H9 (cell line): Measurements from ENCODE around the gene KIF26B. TPM values are rescaled to one million over a fixed set of nuclear protein-coding genes. Genes with fewer than 3 reads are reported as not detected.

Source experiments
- DNase-seq: peaks from one replicate; pipeline ENCODE4 v3.0.0-alpha.2; 2017
- H2AFZ ChIP-seq: one replicate; pipeline ENCODE4 v1.6.1; 2013; ENCODE audit warnings: mild to moderate bottlenecking, low read length, control low read depth, moderate library complexity
- H2AK5ac ChIP-seq: 2 replicates; pipeline ENCODE4 v1.6.1; 2013; ENCODE audit warnings: low read length, control low read depth, mixed read lengths; ENCODE audit not compliant: insufficient read length
- H2BK120ac ChIP-seq: one replicate; pipeline ENCODE4 v1.6.1; 2013; ENCODE audit warnings: low read depth, mild to moderate bottlenecking, low read length, control low read depth, inconsistent platforms; ENCODE audit not compliant: poor library complexity, severe bottlenecking
- H2BK12ac ChIP-seq: 2 replicates; pipeline ENCODE4 v1.6.1; 2013; ENCODE audit warnings: low read length, control low read depth, mixed read lengths, low read depth; ENCODE audit not compliant: insufficient read length
- H2BK15ac ChIP-seq: 2 replicates; pipeline ENCODE4 v1.6.1; 2013; ENCODE audit warnings: low read depth, low read length, control low read depth
- H2BK20ac ChIP-seq: one replicate; pipeline ENCODE4 v1.6.1; 2013; ENCODE audit warnings: low read depth, mild to moderate bottlenecking, low read length, control low read depth, inconsistent platforms; ENCODE audit not compliant: poor library complexity, severe bottlenecking
- H2BK5ac ChIP-seq: 2 replicates; pipeline ENCODE4 v1.6.1; 2013; ENCODE audit warnings: low read length, control low read depth, mixed read lengths; ENCODE audit not compliant: insufficient read length
- H3K14ac ChIP-seq: 2 replicates; pipeline ENCODE4 v1.6.1; 2013; ENCODE audit warnings: low read length, control low read depth; ENCODE audit not compliant: insufficient read depth
- H3K18ac ChIP-seq: 2 replicates; pipeline ENCODE4 v1.6.1; 2013; ENCODE audit warnings: low read depth, mild to moderate bottlenecking, mixed read lengths, low read length, control low read depth; ENCODE audit not compliant: insufficient read length
- H3K23ac ChIP-seq: 2 replicates; pipeline ENCODE4 v1.6.1; 2013; ENCODE audit warnings: low read length, control low read depth, mixed read lengths, low read depth; ENCODE audit not compliant: insufficient read length
- H3K23me2 ChIP-seq: 2 replicates; pipeline ENCODE4 v1.6.1; 2013; ENCODE audit warnings: low read depth, mild to moderate bottlenecking, mixed read lengths, low read length, control low read depth; ENCODE audit not compliant: insufficient read length, poor library complexity, severe bottlenecking
- H3K27ac ChIP-seq: 2 replicates; pipeline ENCODE4 v1.5.1; 2013; ENCODE audit warnings: low read length, control low read depth, mixed read lengths, low read depth; ENCODE audit not compliant: insufficient read length
- H3K27me3 ChIP-seq: 2 replicates; pipeline ENCODE4 v1.6.1; 2013; ENCODE audit warnings: low read length, control low read depth, inconsistent platforms; ENCODE audit not compliant: insufficient read depth
- H3K4ac ChIP-seq: 2 replicates; pipeline ENCODE4 v1.6.1; 2013; ENCODE audit warnings: low read depth, mild to moderate bottlenecking, control low read depth, inconsistent platforms, low read length, moderate library complexity
- H3K4me1 ChIP-seq: 2 replicates; pipeline ENCODE4 v1.6.1; 2013; ENCODE audit warnings: low read length, control low read depth, inconsistent platforms; ENCODE audit not compliant: insufficient read depth
- H3K4me2 ChIP-seq: 2 replicates; pipeline ENCODE4 v1.6.1; 2013; ENCODE audit warnings: low read length, control low read depth, mixed read lengths; ENCODE audit not compliant: insufficient read length, insufficient read depth
- H3K56ac ChIP-seq: 2 replicates; pipeline ENCODE4 v1.6.1; 2013; ENCODE audit warnings: low read depth, mild to moderate bottlenecking, mixed read lengths, low read length, control low read depth; ENCODE audit not compliant: insufficient read length
- H3K79me1 ChIP-seq: 2 replicates; pipeline ENCODE4 v1.6.1; 2013; ENCODE audit warnings: low read depth, mild to moderate bottlenecking, moderate library complexity, low read length, control low read depth, inconsistent platforms; ENCODE audit not compliant: insufficient read depth, poor library complexity, severe bottlenecking
- H3K79me2 ChIP-seq: 2 replicates; pipeline ENCODE4 v1.6.1; 2013; ENCODE audit warnings: low read length, control low read depth, inconsistent platforms; ENCODE audit not compliant: insufficient read depth
- H3K9ac ChIP-seq: 2 replicates; pipeline ENCODE4 v1.6.1; 2013; ENCODE audit warnings: low read length, control low read depth, mixed read lengths; ENCODE audit not compliant: insufficient read length; ENCODE audit errors: extremely low read depth
- H3K9me3 ChIP-seq: one replicate; pipeline ENCODE4 v1.6.1; 2013; ENCODE audit warnings: low read depth, low read length, inconsistent platforms; ENCODE audit not compliant: control insufficient read depth
- H3T11ph ChIP-seq: one replicate; pipeline ENCODE4 v1.6.1; 2013; ENCODE audit warnings: mild to moderate bottlenecking, low read length, control low read depth, inconsistent platforms
- H4K20me1 ChIP-seq: one replicate; pipeline ENCODE4 v1.6.1; 2013; ENCODE audit not compliant: control insufficient read depth, insufficient read length, insufficient read depth
- H4K5ac ChIP-seq: 2 replicates; pipeline ENCODE4 v1.6.1; 2013; ENCODE audit warnings: low read depth, mild to moderate bottlenecking, mixed read lengths, low read length, control low read depth; ENCODE audit not compliant: insufficient read length
- H4K8ac ChIP-seq: replicated peaks from 2 replicates; pipeline ENCODE4 v1.6.1; 2013; ENCODE audit warnings: low read length, control low read depth, mixed read lengths, low read depth; ENCODE audit not compliant: insufficient read length
- H4K91ac ChIP-seq: 2 replicates; pipeline ENCODE4 v1.6.1; 2013; ENCODE audit warnings: low read depth, mild to moderate bottlenecking, moderate library complexity, mixed read lengths, low read length, control low read depth; ENCODE audit not compliant: insufficient read length
- H3K27ac Mint-ChIP-seq, 3 experiments: 2 replicates in 2 of 3; 3 replicates in 1 of 3; pipeline ENCODE4 v1.8.0; 2020 to 2021; ENCODE audit warnings: mixed read lengths in 3 of 3, mild to moderate bottlenecking in 1 of 3, moderate library complexity in 1 of 3
- H3K27me3 Mint-ChIP-seq: 2 replicates; pipeline ENCODE4 v1.8.0; 2021; ENCODE audit warnings: low read depth, mild to moderate bottlenecking, moderate library complexity, mixed read lengths
- H3K36me3 Mint-ChIP-seq, 3 experiments: 2 replicates in 2 of 3; 3 replicates in 1 of 3; pipeline ENCODE4 v1.8.0; 2020 to 2021; ENCODE audit warnings: low read depth in 3 of 3, mixed read lengths in 3 of 3; ENCODE audit not compliant: insufficient read depth in 1 of 3
- H3K4me1 Mint-ChIP-seq, 2 experiments: 2 replicates each; pipeline ENCODE4 v1.8.0; 2020; ENCODE audit warnings: mixed read lengths in 2 of 2
- H3K4me3 Mint-ChIP-seq, 2 experiments: 2 replicates in 1 of 2; 3 replicates in 1 of 2; pipeline ENCODE4 v1.8.0; 2020 to 2021; ENCODE audit warnings: mild to moderate bottlenecking in 2 of 2, mixed read lengths in 2 of 2, moderate library complexity in 1 of 2
- H3K9me3 Mint-ChIP-seq, 2 experiments: 2 replicates in 1 of 2; 3 replicates in 1 of 2; pipeline ENCODE4 v1.8.0; 2020; ENCODE audit warnings: mild to moderate bottlenecking in 2 of 2, mixed read lengths in 2 of 2, moderate library complexity in 1 of 2
- WGBS: extraction: QIAGEN DNeasy Blood & Tissue Kit; methylation state at CpG from one replicate; pipeline ENCODE4 v1.1.7; 2013; ENCODE audit warnings: missing lambda C conversion rate, low lambda C conversion rate, mixed read lengths; ENCODE audit not compliant: insufficient read length; ENCODE audit errors: extremely low coverage; 5-methylcytosine and 5-hydroxymethylcytosine counted together
- total RNA-seq: library from RNA; stranded (reverse); gene quantifications from 2 replicates; pipeline ENCODE4 v1.2.1, GENCODE V29; 2021
- TF ChIP-seq, protein P1 (sequence below): fragments of 200-600 bp; sonication (generic); conservative IDR thresholded peaks from 3 replicates; pipeline ENCODE4 v1.8.0; 2021; ENCODE audit warnings: antibody characterized with exemption, mild to moderate bottlenecking

Gene KIF26B
- total RNA-seq, 1 experiment from 2014 or later: 0.13 TPM

DNA sequence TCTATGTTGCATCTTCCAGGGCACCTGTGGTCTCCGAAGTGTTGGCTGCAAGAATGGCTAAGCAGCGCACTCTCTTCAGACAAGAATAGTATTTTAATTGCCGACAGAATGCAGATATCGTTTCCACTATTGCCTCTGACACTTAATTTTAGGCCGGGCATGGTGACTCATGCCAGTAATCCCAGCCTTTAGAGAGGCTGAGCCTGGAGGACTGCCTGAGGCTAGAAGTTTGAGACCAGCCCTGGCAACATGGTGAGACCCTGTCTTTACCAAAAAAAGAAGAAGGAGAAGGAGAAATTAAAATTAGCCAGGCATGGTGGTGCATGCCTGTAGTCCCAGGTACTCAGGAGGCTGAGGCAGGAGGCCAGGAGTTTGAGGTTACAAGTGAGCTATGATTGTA lies 306.9 kb downstream of the KIF26B start:
- H4K20me1 ChIP-seq: no peaks in the 10 kb centered on the region
- Mint-ChIP-seq H3K9me3 (no peaks in the 10 kb centered on the region; a peak in 1 of 5 replicates), H3K27me3 (peaks cover 3% of the 10 kb centered on the region; the same call in 1 of the 2 replicates)

More for the DNA sequence above, 306.9 kb downstream of the KIF26B start:
- peaks cover 5 to 12% of the 10 kb centered on the region in 2 experiments; a peak in 3 of 4 replicates for H3K4me1 Mint-ChIP-seq
- no peaks in the 10 kb centered on the region for H3K79me2 ChIP-seq
- no peaks in the 10 kb centered on the region for H3K27me3 ChIP-seq
- H3K79me1 ChIP-seq: no peaks in the 10 kb centered on the region
- no CpG with 5 or more reads among the region's 5 CpGs for WGBS
- no peak overlapping the region for H2AFZ ChIP-seq
- H2BK120ac ChIP-seq: no peak overlapping the region
- no peaks in the 10 kb centered on the region for H3K4me1 ChIP-seq
- no peaks in the 10 kb centered on the region for H3K9me3 ChIP-seq
- H3K23me2 ChIP-seq: no peaks in the 10 kb centered on the region
- H3K4me3 Mint-ChIP-seq: no peak overlapping the region
- H3K23ac ChIP-seq: no peak overlapping the region
- H4K91ac ChIP-seq: no peak overlapping the region
- no peak overlapping the region for H2BK12ac ChIP-seq
- TF ChIP-seq, protein P1, sequence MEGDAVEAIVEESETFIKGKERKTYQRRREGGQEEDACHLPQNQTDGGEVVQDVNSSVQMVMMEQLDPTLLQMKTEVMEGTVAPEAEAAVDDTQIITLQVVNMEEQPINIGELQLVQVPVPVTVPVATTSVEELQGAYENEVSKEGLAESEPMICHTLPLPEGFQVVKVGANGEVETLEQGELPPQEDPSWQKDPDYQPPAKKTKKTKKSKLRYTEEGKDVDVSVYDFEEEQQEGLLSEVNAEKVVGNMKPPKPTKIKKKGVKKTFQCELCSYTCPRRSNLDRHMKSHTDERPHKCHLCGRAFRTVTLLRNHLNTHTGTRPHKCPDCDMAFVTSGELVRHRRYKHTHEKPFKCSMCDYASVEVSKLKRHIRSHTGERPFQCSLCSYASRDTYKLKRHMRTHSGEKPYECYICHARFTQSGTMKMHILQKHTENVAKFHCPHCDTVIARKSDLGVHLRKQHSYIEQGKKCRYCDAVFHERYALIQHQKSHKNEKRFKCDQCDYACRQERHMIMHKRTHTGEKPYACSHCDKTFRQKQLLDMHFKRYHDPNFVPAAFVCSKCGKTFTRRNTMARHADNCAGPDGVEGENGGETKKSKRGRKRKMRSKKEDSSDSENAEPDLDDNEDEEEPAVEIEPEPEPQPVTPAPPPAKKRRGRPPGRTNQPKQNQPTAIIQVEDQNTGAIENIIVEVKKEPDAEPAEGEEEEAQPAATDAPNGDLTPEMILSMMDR: no peak
- DNase-seq: no peak
- no peak overlapping the region for H3K9ac ChIP-seq
- no peak overlapping the region for H3K4me2 ChIP-seq
- H4K8ac ChIP-seq: no peak overlapping the region
- no peak overlapping the region for H2BK15ac ChIP-seq
- no peak overlapping the region for H2BK5ac ChIP-seq
- H3K27ac Mint-ChIP-seq: no peak overlapping the region
- H3K56ac ChIP-seq: no peak overlapping the region
- no peak overlapping the region for H4K5ac ChIP-seq
- H3T11ph ChIP-seq: no peak overlapping the region
- no peak overlapping the region for H3K4ac ChIP-seq
- no peak overlapping the region for H3K14ac ChIP-seq
- H3K27ac ChIP-seq: no peak overlapping the region
- H3K18ac ChIP-seq: no peak overlapping the region
- peaks cover 0 to 5% (median 0%) of the 10 kb centered on the region in 3 experiments; a peak in 2 of 7 replicates for H3K36me3 Mint-ChIP-seq
- no peak overlapping the region for H2BK20ac ChIP-seq
- no peak overlapping the region for H2AK5ac ChIP-seq
